ENCODE data around the gene ASS1.

DNA sequence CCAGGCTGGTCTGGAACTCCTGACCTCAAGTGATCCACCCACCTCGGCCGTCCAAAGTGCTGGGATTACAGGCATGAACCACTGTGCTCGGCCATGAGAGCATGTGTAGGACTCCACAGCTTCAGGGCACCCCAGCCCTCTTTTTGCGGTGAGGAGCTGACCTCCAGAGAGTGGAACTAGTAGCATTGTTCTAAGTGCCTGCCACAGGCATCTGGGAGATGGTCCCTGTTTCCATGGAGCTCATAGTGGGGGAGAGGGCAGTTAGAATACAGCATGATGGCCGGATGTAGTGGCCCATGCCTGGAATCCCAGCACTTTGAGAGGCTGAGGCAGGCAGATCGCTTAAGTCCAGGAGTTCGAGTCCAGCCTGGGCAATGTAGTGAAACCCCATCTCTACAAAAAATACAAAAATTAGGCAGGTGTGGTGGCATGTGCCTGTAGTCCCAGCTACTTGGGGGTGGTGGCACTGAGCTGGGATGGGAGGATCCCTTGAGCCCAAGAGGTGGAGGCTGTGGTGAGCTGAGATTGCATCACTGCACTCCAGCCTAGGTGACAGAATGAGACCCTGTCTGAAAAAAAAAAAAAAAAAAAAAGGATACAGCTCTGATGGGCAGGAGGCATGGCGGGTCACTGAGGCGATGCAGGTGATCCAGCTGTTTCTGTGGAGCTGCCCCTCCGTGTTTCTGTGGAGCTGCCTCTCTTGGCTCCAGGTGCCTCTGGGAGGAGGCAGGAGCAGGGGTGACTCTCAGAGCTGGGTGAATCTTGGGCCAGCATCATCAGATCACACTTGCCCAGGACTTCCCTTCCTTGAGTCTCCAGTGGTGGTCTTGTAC lies 4.2 kb downstream of the ASS1 start:
- TF ChIP-seq, protein P1, sequence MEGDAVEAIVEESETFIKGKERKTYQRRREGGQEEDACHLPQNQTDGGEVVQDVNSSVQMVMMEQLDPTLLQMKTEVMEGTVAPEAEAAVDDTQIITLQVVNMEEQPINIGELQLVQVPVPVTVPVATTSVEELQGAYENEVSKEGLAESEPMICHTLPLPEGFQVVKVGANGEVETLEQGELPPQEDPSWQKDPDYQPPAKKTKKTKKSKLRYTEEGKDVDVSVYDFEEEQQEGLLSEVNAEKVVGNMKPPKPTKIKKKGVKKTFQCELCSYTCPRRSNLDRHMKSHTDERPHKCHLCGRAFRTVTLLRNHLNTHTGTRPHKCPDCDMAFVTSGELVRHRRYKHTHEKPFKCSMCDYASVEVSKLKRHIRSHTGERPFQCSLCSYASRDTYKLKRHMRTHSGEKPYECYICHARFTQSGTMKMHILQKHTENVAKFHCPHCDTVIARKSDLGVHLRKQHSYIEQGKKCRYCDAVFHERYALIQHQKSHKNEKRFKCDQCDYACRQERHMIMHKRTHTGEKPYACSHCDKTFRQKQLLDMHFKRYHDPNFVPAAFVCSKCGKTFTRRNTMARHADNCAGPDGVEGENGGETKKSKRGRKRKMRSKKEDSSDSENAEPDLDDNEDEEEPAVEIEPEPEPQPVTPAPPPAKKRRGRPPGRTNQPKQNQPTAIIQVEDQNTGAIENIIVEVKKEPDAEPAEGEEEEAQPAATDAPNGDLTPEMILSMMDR (IDR thresholded peaks at IDR 0.05): no peak
- TF ChIP-seq EZH2 (IDR thresholded peaks at IDR 0.05): no peak

Measured in neural progenitor cell (in vitro differentiated cells).